ENCODE data around the gene DVL1.
A peak's percentile ranks its signal among the peaks of the same experiment; 100 is the strongest.

The DVL1 gene

DNA sequence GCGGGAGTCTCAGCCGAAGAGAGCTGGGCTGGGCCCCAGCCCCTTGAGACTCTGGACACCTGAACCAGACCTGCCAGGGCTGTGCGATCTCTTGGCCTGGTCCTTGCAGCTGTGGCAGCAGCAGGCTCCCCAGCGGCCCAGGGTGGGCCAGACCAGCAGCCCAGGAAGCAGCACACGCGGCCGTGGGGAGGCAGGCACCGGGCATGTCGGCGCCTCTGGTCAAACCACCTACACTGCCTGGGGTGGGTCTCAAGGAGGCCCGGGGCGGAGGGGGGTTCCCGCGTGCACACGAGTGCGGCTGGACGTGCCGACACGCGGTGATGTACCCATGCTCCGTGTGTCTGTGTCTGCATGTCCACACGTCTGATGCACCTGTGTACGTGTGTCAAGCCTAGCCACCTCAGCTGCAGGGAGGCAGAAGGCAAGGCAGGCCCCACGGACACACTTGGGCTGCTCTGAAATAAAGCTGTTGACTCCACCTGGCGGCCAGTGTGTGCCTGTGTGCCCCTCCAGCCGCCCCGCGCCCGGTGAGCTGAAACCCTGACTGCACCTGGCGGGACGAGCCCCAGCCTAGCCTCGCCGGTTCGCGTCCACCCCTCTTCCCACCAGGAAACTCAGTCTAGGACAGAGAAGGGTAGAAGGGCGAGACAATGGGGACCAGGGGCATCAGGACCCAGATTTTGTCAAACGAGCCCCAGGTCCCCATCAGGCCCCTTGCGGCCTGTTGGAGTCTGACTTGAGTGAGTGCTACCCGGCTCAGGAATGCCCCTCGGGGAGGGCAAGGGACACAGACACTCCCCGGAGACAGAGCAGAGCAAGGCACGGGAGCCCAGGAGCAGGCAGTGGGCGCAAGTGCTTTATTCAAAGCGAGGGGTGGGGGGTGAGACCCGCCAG lies 57.4 kb downstream of the DVL1 start:
- TF ChIP-seq, protein P1, sequence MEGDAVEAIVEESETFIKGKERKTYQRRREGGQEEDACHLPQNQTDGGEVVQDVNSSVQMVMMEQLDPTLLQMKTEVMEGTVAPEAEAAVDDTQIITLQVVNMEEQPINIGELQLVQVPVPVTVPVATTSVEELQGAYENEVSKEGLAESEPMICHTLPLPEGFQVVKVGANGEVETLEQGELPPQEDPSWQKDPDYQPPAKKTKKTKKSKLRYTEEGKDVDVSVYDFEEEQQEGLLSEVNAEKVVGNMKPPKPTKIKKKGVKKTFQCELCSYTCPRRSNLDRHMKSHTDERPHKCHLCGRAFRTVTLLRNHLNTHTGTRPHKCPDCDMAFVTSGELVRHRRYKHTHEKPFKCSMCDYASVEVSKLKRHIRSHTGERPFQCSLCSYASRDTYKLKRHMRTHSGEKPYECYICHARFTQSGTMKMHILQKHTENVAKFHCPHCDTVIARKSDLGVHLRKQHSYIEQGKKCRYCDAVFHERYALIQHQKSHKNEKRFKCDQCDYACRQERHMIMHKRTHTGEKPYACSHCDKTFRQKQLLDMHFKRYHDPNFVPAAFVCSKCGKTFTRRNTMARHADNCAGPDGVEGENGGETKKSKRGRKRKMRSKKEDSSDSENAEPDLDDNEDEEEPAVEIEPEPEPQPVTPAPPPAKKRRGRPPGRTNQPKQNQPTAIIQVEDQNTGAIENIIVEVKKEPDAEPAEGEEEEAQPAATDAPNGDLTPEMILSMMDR (IDR thresholded peaks at IDR 0.05; ENCODE audit: insufficient read depth, low read length, poor library complexity, severe bottlenecking), result peak; percentile 76
- DNase-seq (ENCODE audit: extremely low read depth, insufficient read length), result peak; percentile 71
- Histone ChIP-seq H3K36me3 (ENCODE audit: control insufficient read depth, insufficient read depth, low read length) (no peaks in the 10 kb centered on the region), H3K4me3 (replicated peaks; ENCODE audit: low read depth, low read length) (no peak overlapping the region), H3K27me3 (replicated peaks; ENCODE audit: control insufficient read depth, insufficient read depth, low read length) (no peaks in the 10 kb centered on the region)

DNA sequence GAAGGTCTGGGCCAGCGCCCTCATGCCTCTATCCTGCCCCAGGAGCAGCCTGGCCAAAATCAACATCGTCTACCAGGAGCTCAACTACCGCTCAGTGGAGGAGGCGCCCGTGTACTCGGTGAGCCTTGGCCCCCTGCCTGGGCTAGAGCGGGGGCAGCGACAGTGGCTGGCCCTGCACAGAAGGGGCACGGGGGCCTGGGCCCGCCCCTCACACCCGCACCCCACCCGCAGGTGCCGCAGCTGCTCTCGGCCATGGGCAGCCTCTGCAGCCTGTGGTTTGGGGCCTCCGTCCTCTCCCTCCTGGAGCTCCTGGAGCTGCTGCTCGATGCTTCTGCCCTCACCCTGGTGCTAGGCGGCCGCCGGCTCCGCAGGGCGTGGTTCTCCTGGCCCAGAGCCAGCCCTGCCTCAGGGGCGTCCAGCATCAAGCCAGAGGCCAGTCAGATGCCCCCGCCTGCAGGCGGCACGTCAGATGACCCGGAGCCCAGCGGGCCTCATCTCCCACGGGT lies 58.1 kb downstream of the DVL1 start:
- Histone ChIP-seq H3K36me3 (ENCODE audit: control insufficient read depth, insufficient read depth, low read length) (no peaks in the 10 kb centered on the region), H3K27me3 (replicated peaks; ENCODE audit: control insufficient read depth, insufficient read depth, low read length) (no peaks in the 10 kb centered on the region), H3K4me3 (replicated peaks; ENCODE audit: low read depth, low read length) (no peak overlapping the region)
- DNase-seq (ENCODE audit: extremely low read depth, insufficient read length), result no peak
- TF ChIP-seq, protein P1 (IDR thresholded peaks at IDR 0.05; ENCODE audit: insufficient read depth, low read length, poor library complexity, severe bottlenecking), result no peak

DNA sequence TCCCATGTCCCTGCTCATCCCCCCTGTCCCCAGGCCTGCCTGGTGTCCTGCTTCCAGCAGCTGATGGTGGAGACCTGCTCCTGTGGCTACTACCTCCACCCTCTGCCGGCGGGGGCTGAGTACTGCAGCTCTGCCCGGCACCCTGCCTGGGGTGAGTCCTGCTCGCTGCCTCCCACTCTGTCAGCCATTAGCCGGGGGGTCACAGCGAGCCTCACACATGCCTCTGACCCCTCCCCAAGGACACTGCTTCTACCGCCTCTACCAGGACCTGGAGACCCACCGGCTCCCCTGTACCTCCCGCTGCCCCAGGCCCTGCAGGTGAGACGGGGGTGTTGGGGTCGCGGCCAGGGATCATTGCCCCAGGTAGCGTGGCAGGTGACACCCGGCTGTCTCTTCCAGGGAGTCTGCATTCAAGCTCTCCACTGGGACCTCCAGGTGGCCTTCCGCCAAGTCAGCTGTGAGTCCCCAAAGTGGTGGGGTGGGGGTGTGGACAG lies 58.9 kb downstream of the DVL1 start:
- no peak for DNase-seq (ENCODE audit: extremely low read depth, insufficient read length)
- Histone ChIP-seq H3K4me3 (replicated peaks; ENCODE audit: low read depth, low read length) (no peak overlapping the region), H3K36me3 (ENCODE audit: control insufficient read depth, insufficient read depth, low read length) (no peaks in the 10 kb centered on the region), H3K27me3 (replicated peaks; ENCODE audit: control insufficient read depth, insufficient read depth, low read length) (no peaks in the 10 kb centered on the region)
- TF ChIP-seq, protein P1 (IDR thresholded peaks at IDR 0.05; ENCODE audit: insufficient read depth, low read length, poor library complexity, severe bottlenecking), result peak; percentile 57

DNA sequence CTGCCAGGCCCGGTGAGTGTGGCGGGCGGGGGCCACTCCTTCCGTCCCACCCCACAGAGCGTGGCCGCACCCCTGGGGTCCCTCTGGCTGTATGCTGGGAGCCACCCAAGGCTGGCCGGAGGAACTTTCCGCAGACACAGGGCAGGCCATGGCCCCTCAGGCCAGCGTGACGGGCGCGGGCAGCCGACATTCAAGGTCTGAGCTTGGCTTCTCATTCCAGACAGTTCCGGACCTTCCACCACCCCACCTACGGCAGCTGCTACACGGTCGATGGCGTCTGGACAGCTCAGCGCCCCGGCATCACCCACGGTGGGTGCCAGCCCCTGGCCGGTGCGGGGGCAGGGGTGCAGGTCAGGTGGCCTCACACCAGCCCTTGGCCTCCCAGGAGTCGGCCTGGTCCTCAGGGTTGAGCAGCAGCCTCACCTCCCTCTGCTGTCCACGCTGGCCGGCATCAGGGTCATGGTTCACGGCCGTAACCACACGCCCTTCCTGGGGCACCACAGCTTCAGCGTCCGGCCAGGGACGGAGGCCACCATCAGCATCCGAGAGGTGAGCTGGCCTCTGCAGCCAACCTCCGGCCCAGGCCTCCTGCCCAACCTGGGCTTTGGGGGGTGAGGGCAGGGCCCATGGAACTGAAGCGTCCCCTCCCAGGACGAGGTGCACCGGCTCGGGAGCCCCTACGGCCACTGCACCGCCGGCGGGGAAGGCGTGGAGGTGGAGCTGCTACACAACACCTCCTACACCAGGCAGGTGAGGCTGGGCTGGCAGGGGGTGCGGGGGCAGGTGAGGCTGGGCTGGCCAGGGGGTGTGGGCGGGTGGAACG lies 61.7 kb downstream of the DVL1 start:
- TF ChIP-seq, protein P1 (IDR thresholded peaks at IDR 0.05; ENCODE audit: insufficient read depth, low read length, poor library complexity, severe bottlenecking), result no peak
- Histone ChIP-seq H3K27me3 (replicated peaks; ENCODE audit: control insufficient read depth, insufficient read depth, low read length) (no peaks in the 10 kb centered on the region), H3K4me3 (replicated peaks; ENCODE audit: low read depth, low read length) (no peak overlapping the region), H3K36me3 (ENCODE audit: control insufficient read depth, insufficient read depth, low read length) (no peaks in the 10 kb centered on the region)
- peak; percentile 11 for DNase-seq (ENCODE audit: extremely low read depth, insufficient read length)

DNA sequence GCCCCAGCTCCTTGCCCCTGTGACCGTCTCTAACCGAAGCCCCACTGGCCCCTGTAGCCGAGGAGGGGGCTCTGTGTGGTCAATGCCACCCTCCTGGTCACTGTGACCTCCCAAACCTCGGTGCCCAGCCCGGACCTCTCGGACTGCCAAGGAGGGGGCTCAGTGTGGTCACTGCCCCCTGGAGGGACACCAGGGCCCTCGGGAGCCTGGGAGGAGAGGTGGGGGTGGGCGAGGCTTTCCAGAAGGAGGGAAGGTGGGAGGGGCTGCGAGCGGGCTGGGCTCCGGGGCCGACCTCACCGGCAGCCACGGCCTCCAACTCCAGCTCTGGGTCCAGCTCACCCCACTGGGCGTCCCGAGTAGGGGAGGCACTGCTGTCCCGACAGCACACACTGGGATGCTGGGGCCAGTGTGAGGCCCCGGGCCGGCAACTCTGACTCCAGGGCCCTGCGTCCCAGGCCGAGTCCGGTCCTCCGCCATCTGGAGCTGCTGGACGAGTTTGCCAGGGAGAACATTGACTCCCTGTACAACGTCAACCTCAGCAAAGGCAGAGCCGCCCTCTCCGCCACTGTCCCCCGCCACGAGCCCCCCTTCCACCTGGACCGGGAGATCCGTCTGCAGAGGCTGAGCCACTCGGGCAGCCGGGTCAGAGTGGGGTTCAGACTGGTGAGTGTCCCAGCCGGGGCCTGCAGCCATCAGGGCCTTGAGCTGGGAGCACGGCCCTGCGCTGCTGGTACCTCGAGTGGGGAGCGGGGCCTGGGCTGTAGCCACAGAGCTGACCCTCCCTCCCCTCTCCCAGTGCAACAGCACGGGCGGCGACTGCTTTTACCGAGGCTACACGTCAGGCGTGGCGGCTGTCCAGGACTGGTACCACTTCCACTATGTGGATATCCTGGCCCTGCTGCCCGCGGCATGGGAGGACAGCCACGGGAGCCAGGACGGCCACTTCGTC lies 62.6 kb downstream of the DVL1 start:
- no peak for DNase-seq (ENCODE audit: extremely low read depth, insufficient read length)
- TF ChIP-seq, protein P1 (IDR thresholded peaks at IDR 0.05; ENCODE audit: insufficient read depth, low read length, poor library complexity, severe bottlenecking), result no peak
- Histone ChIP-seq H3K27me3 (replicated peaks; ENCODE audit: control insufficient read depth, insufficient read depth, low read length) (no peaks in the 10 kb centered on the region), H3K4me3 (replicated peaks; ENCODE audit: low read depth, low read length) (no peak overlapping the region), H3K36me3 (ENCODE audit: control insufficient read depth, insufficient read depth, low read length) (no peaks in the 10 kb centered on the region)
